ENCODE results near the gene LPP. TPM values are rescaled to one million over a fixed set of nuclear protein-coding genes. Genes with fewer than 3 reads are reported as not detected.

LPP gene
- total and polyA plus RNA-seq, 8 donors = 4.9 to 84.4 (median 45.9) TPM

DNA sequence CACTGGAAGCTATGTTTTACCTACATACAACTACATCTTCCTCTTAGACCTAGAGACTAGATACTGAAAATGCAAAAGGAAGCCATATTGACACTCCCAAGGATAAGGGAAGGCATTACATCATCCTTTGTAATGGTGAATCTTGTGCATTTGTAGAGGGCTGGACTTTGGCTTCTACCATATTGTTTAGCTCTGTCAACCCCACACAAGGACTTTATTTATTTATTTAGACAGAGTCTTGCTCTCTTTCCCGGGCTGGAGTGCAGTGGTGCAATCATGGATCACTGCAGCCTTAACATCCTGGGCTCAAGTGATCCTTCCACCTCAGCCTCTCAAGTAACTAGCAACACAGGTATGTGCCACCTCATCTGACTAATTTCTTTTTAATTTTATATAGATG, 686.3 kb downstream of the LPP start:
- Histone ChIP-seq H3K27me3 (no peaks in the 10 kb centered on the region), H3K4me1 (no peaks in the 10 kb centered on the region), H3K27ac (no peak overlapping the region), H3K9me3 (no peaks in the 10 kb centered on the region), H3K4me3 (no peak overlapping the region), H3K36me3 (no peaks in the 10 kb centered on the region)
- ATAC-seq (no peak), FAIRE-seq (no peak), DNase-seq (no peak)
- intact Hi-C loops (cut with DNase I) = no loop called here
- TF ChIP-seq, protein P1, sequence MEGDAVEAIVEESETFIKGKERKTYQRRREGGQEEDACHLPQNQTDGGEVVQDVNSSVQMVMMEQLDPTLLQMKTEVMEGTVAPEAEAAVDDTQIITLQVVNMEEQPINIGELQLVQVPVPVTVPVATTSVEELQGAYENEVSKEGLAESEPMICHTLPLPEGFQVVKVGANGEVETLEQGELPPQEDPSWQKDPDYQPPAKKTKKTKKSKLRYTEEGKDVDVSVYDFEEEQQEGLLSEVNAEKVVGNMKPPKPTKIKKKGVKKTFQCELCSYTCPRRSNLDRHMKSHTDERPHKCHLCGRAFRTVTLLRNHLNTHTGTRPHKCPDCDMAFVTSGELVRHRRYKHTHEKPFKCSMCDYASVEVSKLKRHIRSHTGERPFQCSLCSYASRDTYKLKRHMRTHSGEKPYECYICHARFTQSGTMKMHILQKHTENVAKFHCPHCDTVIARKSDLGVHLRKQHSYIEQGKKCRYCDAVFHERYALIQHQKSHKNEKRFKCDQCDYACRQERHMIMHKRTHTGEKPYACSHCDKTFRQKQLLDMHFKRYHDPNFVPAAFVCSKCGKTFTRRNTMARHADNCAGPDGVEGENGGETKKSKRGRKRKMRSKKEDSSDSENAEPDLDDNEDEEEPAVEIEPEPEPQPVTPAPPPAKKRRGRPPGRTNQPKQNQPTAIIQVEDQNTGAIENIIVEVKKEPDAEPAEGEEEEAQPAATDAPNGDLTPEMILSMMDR (IDR thresholded peaks at IDR 0.05) = no peak
- 74% methylated on average over 1 of the region's 1 CpG for WGBS, 2 donors

DNA sequence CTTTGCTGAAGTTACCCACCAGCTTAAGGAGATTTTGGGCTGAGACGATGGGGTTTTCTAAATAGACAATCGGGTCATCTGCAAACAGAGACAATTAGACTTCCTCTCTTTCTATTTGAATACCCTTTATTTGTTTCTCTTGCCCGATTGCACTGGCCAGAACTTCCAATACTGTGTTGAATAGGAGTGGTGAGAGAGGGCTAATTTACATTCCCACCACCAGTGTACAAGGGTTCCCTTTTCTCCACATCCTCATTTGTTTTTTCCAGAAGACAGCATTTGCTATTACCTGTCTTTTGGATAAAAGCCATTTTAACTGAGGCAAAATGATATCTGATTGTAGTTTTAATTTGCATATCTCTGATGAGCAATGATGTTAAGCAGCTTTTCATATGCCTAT, 687.9 kb downstream of the LPP start:
- H3K4me1 ChIP-seq = no peaks in the 10 kb centered on the region
- H3K9me3 ChIP-seq = no peaks in the 10 kb centered on the region
- no peaks in the 10 kb centered on the region for H3K36me3 ChIP-seq
- TF ChIP-seq, protein P1 (IDR thresholded peaks at IDR 0.05) = no peak
- intact Hi-C loops (cut with DNase I) = no loop called here
- FAIRE-seq (no peak), DNase-seq (no peak), ATAC-seq (no peak)
- no peak overlapping the region for H3K27ac ChIP-seq
- 87 to 88% methylated on average over 3 of the region's 3 CpGs for WGBS, 2 donors
- no peak overlapping the region for H3K4me3 ChIP-seq
- H3K27me3 ChIP-seq = no peaks in the 10 kb centered on the region

- Histone ChIP-seq H3K9me3 (no peaks in the 10 kb centered on the region), H3K4me1 (no peaks in the 10 kb centered on the region), H3K4me3 (no peak overlapping the region), H3K27ac (no peak overlapping the region), H3K27me3 (no peaks in the 10 kb centered on the region), H3K36me3 (no peaks in the 10 kb centered on the region)
- FAIRE-seq = no peak
- WGBS, 2 donors = 92 to 100% methylated on average over 1 of the region's 1 CpG
- TF ChIP-seq, protein P1 (IDR thresholded peaks at IDR 0.05) = no peak
- intact Hi-C loops (cut with DNase I) = no loop called here
- ATAC-seq = no peak
- no peak for DNase-seq
Measured at GRCh38 chr3:188842639-188843038, 688.7 kb downstream of the LPP start.

GRCh38 chr3:188844096-188844495, 690.1 kb downstream of the LPP start:
- intact Hi-C loops (cut with DNase I) = no loop called here
- H3K36me3 ChIP-seq = no peaks in the 10 kb centered on the region
- H3K4me1 ChIP-seq = no peaks in the 10 kb centered on the region
- H3K27ac ChIP-seq = no peak overlapping the region
- no peak for DNase-seq
- whole genome bisulfite sequencing, 2 donors = 79 to 88% methylated on average over 1 of the region's 1 CpG
- no peak for ATAC-seq
- TF ChIP-seq, protein P1 (IDR thresholded peaks at IDR 0.05) = no peak
- H3K27me3 ChIP-seq = no peaks in the 10 kb centered on the region
- H3K9me3 ChIP-seq = no peaks in the 10 kb centered on the region
- H3K4me3 ChIP-seq = no peak overlapping the region
- no peak for FAIRE-seq

DNA sequence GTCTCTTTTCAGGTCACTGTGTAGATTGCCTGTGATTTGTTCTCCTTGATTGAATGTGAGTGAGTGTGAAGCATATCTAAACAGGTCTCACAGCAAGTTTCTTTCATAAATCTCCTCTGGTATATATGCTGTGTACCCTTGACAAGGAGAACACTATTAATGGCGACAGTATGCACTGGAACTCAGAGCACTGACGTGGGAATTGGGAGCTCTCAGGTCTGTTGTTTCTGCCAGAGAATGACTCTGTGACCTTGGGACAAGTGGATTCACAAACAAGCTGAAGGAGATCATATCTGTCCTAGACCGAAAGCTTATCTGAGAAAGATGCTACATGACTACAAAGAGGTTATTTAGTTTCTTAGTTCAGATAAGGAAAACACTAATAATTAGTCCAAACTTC, 691.6 kb downstream of the LPP start:
- WGBS, 2 donors = 71 to 73% methylated on average over 3 of the region's 3 CpGs
- no peak overlapping the region for H3K4me3 ChIP-seq
- intact Hi-C loops (cut with DNase I) = no loop called here
- FAIRE-seq (no peak), ATAC-seq (no peak), DNase-seq (no peak)
- no peak overlapping the region for H3K27ac ChIP-seq
- no peaks in the 10 kb centered on the region for H3K27me3 ChIP-seq
- H3K9me3 ChIP-seq = no peaks in the 10 kb centered on the region
- TF ChIP-seq, protein P1 (IDR thresholded peaks at IDR 0.05) = no peak
- H3K36me3 ChIP-seq = no peaks in the 10 kb centered on the region
- H3K4me1 ChIP-seq = no peaks in the 10 kb centered on the region
